Spleen (tissue), 11 donors: ENCODE data around the gene ZNF337. TPM values are rescaled to one million over a fixed set of nuclear protein-coding genes. Genes with fewer than 3 reads are reported as not detected.
"Not testable (repeated sequence)": the region's sequence is repeated elsewhere in the genome, so short reads cannot be mapped to it uniquely, and the experiment has no call there.

Experiments used
- DNase-seq: peaks from one replicate; pipeline ENCODE4 v3.0.0-alpha.2; 2020
- H3K27ac ChIP-seq, 8 donors: fragments of 200-600 bp; sonication (generic) in 7 of 8; 1 replicate in 4 of 8; 2 replicates in 4 of 8; pipeline versions ENCODE4 v1.5.0 to v1.8.0; 2016 to 2021; ENCODE audit warnings: inconsistent platforms in 4 of 8, mild to moderate bottlenecking in 4 of 8, moderate library complexity in 1 of 8
- H3K27me3 ChIP-seq, 7 donors: fragments of 200-600 bp; sonication (generic) in 6 of 7; replicated peaks in 1 of 7; 1 replicate in 4 of 7; 2 replicates in 3 of 7; pipeline versions ENCODE4 v1.5.0 to v1.8.0; 2016 to 2021; ENCODE audit warnings: inconsistent platforms in 3 of 7, mild to moderate bottlenecking in 1 of 7
- H3K36me3 ChIP-seq, 6 donors: fragments of 200-600 bp; sonication (generic) in 5 of 6; 1 replicate in 4 of 6; 2 replicates in 2 of 6; pipeline versions ENCODE4 v1.5.0 to v1.8.0; 2016 to 2021; ENCODE audit warnings: inconsistent platforms in 2 of 6
- H3K4me1 ChIP-seq, 6 donors: fragments of 200-600 bp; sonication (generic) in 5 of 6; 1 replicate in 3 of 6; 2 replicates in 3 of 6; pipeline versions ENCODE4 v1.5.0 to v1.8.0; 2016 to 2021; ENCODE audit warnings: inconsistent platforms in 3 of 6
- H3K4me3 ChIP-seq, 8 donors: fragments of 200-600 bp; sonication (generic) in 7 of 8; 1 replicate in 4 of 8; 2 replicates in 4 of 8; pipeline versions ENCODE4 v1.5.0 to v1.8.0; 2016 to 2021; ENCODE audit warnings: inconsistent platforms in 4 of 8, mild to moderate bottlenecking in 4 of 8, moderate library complexity in 2 of 8
- H3K9me3 ChIP-seq, 8 donors: fragments of 200-600 bp; sonication (generic) in 7 of 8; 1 replicate in 4 of 8; 2 replicates in 4 of 8; pipeline versions ENCODE4 v1.5.0 to v1.8.0; 2016 to 2021; ENCODE audit warnings: inconsistent platforms in 4 of 8
- CTCF ChIP-seq, 11 experiments: fragments of 200-600 bp in 7 of 11; fragments of 450-650 bp in 4 of 11; sonication (generic) in 4 of 11; IDR thresholded peaks in 8 of 11; conservative IDR thresholded peaks in 3 of 11; 1 replicate in 7 of 11; 2 replicates in 4 of 11; pipeline versions ENCODE4 v1.4.0 to v1.8.0; 2016 to 2021; ENCODE audit warnings: antibody characterized with exemption in 11 of 11, inconsistent platforms in 4 of 11, mild to moderate bottlenecking in 1 of 11
- POLR2A ChIP-seq, 3 donors: fragments of 450-650 bp; IDR thresholded peaks; one replicate each; pipeline ENCODE4 v1.5.1; 2017; ENCODE audit warnings: antibody characterized with exemption in 3 of 3, mild to moderate bottlenecking in 1 of 3
- POLR2AphosphoS5 ChIP-seq, 3 donors: sonication (generic); formaldehyde crosslinking; IDR thresholded peaks; one replicate each; pipeline ENCODE4 v1.5.1; 2017; ENCODE audit warnings: antibody characterized with exemption in 3 of 3
- WGBS, 5 donors: extraction: QIAGEN DNeasy Blood & Tissue Kit in 3 of 5; methylation state at CpG; one replicate each; pipeline versions ENCODE4 v1.1.5 to v1.1.7; 2013 to 2018; 5-methylcytosine and 5-hydroxymethylcytosine counted together
- intact Hi-C: fragments of 100-400 bp; cut with DNase I; formaldehyde crosslinking; loops from one replicate; pipeline ENCODE4 v1.15.0; 2023; ENCODE audit warnings: low total_unique reads
- polyA plus RNA-seq, 3 donors: library from polyadenylated mRNA; stranded (reverse); fragments of 200-250 nt; gene quantifications; one replicate each; pipeline ENCODE4 v1.2.1, GENCODE V29; 2013
- total RNA-seq, 7 donors: library from RNA; depleted of rRNA in 3 of 7; stranded (reverse); fragments of >200 nt in 3 of 7; fragmentation: NEBNext Ultra II Directional in 4 of 7; extraction: Animal tissue kit (Norgen Biotek cat#: 25700) in 4 of 7; gene quantifications; one replicate each; pipeline versions ENCODE4 v1.1.0 to v1.2.1, GENCODE V29; 2016 to 2021
- donor health status: healthy with polysubstance abuse.
- donor health status: DM: no; HTN: no; CAD: no; lungs with moderate emphysema.
- donor health status: DM: no; HTN: no; CAD: no.
- donor health status: Bipolar disorder and iron deficiency.
- donor health status: healthy.
- donor health status: DM: no; HTN: no; CAD: no.
- donor health status: DM: yes; HTN: yes; CAD: no.

The ZNF337 gene
- total and polyA plus RNA-seq, 10 donors: 8.7 to 21.9 (median 16.3) TPM

GRCh38 chr20:25668446-25668845 is 28.2 kb downstream of the ZNF337 start:
- Histone ChIP-seq H3K4me3 (no peak overlapping the region), H3K27me3 (no peaks in the 10 kb centered on the region), H3K27ac (no peak overlapping the region), H3K9me3 (no peaks in the 10 kb centered on the region), H3K36me3 (peaks cover 0 to 10% (median 3%) of the 10 kb centered on the region in 6 donors), H3K4me1 (no peaks in the 10 kb centered on the region)
- DNase-seq: no peak
- 68 to 95% (median 78%) methylated on average over 4 of the region's 4 CpGs for WGBS, 5 donors
- intact Hi-C loops: no loop called here
- TF ChIP-seq POLR2AphosphoS5 (IDR thresholded peaks at IDR 0.05) (no peak), POLR2A (IDR thresholded peaks at IDR 0.05) (no peak), CTCF (IDR thresholded peaks at IDR 0.05 in 8 of 11, conservative IDR thresholded peaks at IDR 0.05 in 3 of 11) (no peak)

GRCh38 chr20:25659999-25660398 is 36.7 kb downstream of the ZNF337 start:
- Histone ChIP-seq H3K27me3 (no peaks in the 10 kb centered on the region), H3K9me3 (no peaks in the 10 kb centered on the region), H3K4me3 (no peak overlapping the region), H3K4me1 (no peaks in the 10 kb centered on the region), H3K36me3 (peaks cover 0 to 11% (median 0%) of the 10 kb centered on the region in 6 donors), H3K27ac (no peak overlapping the region)
- no peak for TF ChIP-seq POLR2A (IDR thresholded peaks at IDR 0.05)
- no peak for TF ChIP-seq CTCF (IDR thresholded peaks at IDR 0.05 in 8 of 11, conservative IDR thresholded peaks at IDR 0.05 in 3 of 11)
- no peak for TF ChIP-seq POLR2AphosphoS5 (IDR thresholded peaks at IDR 0.05)
- intact Hi-C loops: no loop called here
- DNase-seq: no peak

- Histone ChIP-seq H3K4me3 (no peak overlapping the region), H3K27ac (no peak overlapping the region), H3K27me3 (no peaks in the 10 kb centered on the region), H3K4me1 (no peaks in the 10 kb centered on the region), H3K9me3 (no peaks in the 10 kb centered on the region), H3K36me3 (peaks cover 0 to 4% (median 0%) of the 10 kb centered on the region in 6 donors)
- DNase-seq: no peak
- intact Hi-C loops: no loop called here
- TF ChIP-seq POLR2A (IDR thresholded peaks at IDR 0.05): no peak
- no peak for TF ChIP-seq POLR2AphosphoS5 (IDR thresholded peaks at IDR 0.05)
- TF ChIP-seq CTCF (IDR thresholded peaks at IDR 0.05 in 8 of 11, conservative IDR thresholded peaks at IDR 0.05 in 3 of 11): no peak
Observed at GRCh38 chr20:25654487-25654886, 42.2 kb downstream of the ZNF337 start.

GRCh38 chr20:25652866-25653265 is 43.8 kb downstream of the ZNF337 start:
- H3K4me3 ChIP-seq, H3K27me3 ChIP-seq, DNase-seq, H3K36me3 ChIP-seq, H3K27ac ChIP-seq, intact Hi-C loops, H3K4me1 ChIP-seq, H3K9me3 ChIP-seq: not testable (repeated sequence)
- 92 to 98% (median 95%) methylated on average over 4 of the region's 4 CpGs for WGBS, 5 donors

- H3K4me3 ChIP-seq: no peak overlapping the region
- DNase-seq: no peak
- no peaks in the 10 kb centered on the region for H3K27me3 ChIP-seq
- 84 to 100% (median 99%) methylated on average over 3 of the region's 3 CpGs for WGBS, 5 donors
- H3K4me1 ChIP-seq: peaks cover 0 to 5% (median 0%) of the 10 kb centered on the region in 6 donors
- H3K36me3 ChIP-seq: peaks cover 0 to 26% (median 0%) of the 10 kb centered on the region in 6 donors
- H3K9me3 ChIP-seq: peaks cover 0 to 16% (median 2%) of the 10 kb centered on the region in 8 donors
- TF ChIP-seq POLR2A (IDR thresholded peaks at IDR 0.05): no peak
- TF ChIP-seq CTCF (IDR thresholded peaks at IDR 0.05 in 8 of 11, conservative IDR thresholded peaks at IDR 0.05 in 3 of 11): no peak
- TF ChIP-seq POLR2AphosphoS5 (IDR thresholded peaks at IDR 0.05): no peak
- H3K27ac ChIP-seq: no peak overlapping the region
- intact Hi-C loops: no loop called here
Observed at GRCh38 chr20:25644814-25645213, 51.8 kb downstream of the ZNF337 start.
